NCI-H82 (cell line): ENCODE measurements around the gene PARP6.

ENCODE experiments used
- DNase-seq: peaks from one replicate; lab custom pipeline; 2025; lab: John Stamatoyannopoulos, UW

PARP6 gene

GRCh38 chr15:72231066-72231832 is 41.1 kb downstream of the PARP6 start, which contains the start of gene PKM:
PKM (minus strand) TSS chr15:72231190; CDS start chr15:72219097, 12,093 bp downstream.
- DNase-seq, result peak; percentile 99

- peak; percentile 87 for DNase-seq
Measured at GRCh38 chr15:72230197-72231065, 41.9 kb downstream of the PARP6 start.

DNA sequence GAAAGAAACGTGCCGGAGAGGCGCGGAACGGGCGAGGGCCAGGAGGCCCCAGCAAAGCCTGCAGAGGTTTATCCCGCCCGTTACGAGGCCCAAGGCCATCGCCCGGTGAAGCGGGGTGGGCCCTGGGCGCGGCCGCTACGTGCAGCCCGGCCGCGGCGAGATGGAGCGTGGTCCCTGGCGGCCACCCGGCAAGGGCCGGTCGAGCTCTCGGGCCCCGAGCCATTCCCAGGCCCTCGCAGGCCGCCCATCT is 42.5 kb downstream of the PARP6 start:
- no peak for DNase-seq

DNA sequence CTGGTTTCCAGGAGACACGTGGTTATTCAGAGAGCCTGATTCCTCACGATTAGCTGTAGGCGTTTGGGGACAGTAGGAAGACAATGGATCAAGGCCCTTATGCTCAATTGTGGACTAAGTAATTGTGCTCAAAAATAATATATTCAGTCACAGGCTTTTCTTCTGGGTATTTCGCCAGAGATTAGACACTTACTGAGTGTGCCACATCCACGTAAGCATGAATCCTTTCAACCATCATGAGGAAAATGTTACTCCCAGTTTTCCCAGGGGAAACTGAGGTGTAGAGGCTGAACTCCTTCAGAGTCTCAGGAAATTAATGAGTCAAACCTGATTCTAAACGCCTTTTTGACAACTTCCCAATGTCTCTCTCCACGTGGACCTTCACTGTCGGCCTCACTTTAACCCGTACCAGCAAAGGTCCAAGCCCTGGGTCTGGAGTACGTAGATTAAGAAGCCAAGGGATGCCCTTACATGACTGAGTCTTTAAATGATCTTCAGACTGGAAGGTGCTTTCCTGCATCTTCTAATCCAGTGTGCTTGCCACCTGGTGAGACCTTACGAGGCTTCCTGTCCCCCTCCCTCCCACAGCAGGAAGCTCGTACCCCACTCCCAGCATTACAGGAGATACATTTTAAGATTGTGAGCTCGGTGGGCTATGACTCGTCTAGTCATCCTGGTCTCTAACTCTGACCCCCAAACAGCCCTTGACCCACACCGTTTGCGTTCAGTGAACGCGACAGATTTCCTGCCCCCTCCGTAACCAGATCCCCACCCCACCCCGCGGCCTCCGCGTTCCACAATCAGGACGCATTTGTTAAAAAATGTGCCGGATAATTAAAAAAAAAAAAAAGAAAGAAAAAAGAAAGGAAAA is 43.0 kb downstream of the PARP6 start:
- peak; percentile 57 for DNase-seq

DNA sequence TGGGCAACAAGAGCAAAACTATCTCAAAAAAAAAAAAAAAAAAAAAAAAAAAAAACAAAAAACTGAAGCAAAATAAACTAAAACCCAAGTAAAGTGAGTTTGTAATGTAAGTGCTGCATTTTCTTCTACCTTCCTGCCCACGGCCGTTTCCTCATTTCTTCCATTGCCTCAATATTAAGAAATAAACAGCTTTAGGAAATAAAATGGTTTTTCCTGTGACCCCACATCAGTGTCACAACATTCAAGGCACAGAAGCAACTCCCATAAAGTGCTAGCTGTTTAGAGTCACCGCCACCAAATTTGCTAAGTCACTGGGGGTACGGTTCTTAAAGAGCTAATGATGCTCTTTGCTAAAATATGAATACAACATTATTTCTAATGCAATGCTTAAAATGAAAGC is 44.6 kb downstream of the PARP6 start:
- DNase-seq, result no peak

DNA sequence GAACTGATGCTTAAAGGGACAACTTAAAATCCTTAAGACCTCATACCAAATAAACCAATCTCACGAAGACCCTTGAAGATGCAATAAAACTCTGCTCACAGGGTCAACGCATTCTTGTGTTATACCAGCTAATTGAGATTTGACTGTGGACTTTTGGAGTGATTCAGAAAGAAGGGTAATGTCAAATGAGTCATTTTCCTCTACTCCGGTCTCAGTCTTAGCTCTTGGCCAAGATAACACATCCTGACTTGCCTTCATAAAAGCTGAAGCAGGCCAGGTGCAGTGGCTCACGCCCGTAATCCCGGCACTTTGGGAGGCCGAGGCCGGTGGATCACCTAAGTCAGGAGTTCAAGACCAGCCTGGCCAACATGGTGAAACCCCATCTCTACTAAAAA is 45.2 kb downstream of the PARP6 start:
- DNase-seq, result peak; percentile 40

DNA sequence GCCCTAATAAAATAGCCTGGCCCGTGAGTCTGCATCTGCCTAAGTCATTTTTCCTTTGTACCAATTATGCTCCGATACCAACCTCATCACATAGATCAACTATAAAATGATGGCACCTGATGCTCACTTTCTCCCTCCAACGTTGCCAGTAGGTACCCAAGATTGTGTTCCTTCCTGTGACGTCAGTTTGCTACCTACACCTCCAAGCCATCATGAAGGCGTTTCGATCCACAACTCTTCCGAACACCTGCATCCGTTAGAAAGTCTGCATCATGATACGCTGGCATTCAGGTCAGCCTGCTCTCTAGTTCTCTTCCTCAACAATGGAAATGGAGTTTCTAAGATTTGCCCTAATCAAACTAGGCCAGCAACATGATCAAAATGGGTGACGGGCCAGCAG is 49.1 kb downstream of the PARP6 start:
- DNase-seq, result no peak

GRCh38 chr15:72222393-72222792 is 50.0 kb downstream of the PARP6 start:
- peak; percentile 48 for DNase-seq

DNA sequence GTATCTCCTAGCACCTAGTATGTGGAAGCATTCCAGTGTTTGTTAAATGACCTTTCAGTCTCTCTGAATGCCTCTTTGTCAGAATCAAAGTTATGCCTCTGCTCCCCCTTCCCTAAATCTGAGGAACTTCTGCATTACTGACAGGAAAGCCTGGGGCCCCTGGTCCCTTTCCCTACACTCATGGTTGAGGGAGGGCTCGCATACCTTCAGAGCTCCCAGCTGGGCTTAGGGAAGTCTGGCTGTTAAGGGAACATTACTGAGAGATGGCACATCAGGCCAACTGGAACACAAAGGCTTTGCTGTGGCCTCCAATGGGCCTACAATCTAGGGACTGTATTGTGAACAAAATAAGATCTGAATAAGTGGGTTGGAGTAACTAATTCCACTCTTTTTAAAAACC is 51.7 kb downstream of the PARP6 start:
- DNase-seq, result no peak

- no peak for DNase-seq
Measured at GRCh38 chr15:72217216-72217615, 55.1 kb downstream of the PARP6 start.

GRCh38 chr15:72216079-72216478 is 56.3 kb downstream of the PARP6 start:
- no peak for DNase-seq

DNA sequence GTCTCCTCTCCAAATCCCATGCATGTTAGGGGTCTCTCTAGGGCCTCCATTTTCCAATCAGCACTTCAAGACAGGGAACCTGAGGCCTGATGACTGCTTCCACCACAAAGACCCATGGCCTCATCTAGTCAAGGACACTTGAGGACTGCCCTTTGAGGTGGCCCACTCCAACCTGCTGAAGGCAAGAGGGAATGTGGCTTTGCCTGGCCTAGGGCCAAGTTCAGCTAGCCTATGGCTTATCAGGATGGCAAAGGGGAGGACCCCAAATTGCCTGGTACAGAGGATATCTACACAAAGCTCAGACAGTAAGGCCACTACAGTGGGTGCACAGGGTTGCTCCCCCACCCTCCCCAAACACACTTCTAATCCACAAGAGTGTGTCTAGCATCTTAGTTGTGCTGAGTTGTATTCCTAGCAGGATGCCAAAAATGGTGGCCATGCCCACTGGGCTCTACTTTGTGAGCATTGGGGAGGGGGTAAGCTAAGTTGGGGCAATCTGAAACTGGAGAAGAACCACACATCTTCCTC is 64.7 kb downstream of the PARP6 start:
- DNase-seq, result no peak

GRCh38 chr15:72206677-72207000 is 65.7 kb downstream of the PARP6 start:
- peak; percentile 28 for DNase-seq

- DNase-seq, result no peak
Measured at GRCh38 chr15:72205896-72206676, 66.3 kb downstream of the PARP6 start.

GRCh38 chr15:72205273-72205672 is 67.1 kb downstream of the PARP6 start:
- no peak for DNase-seq

DNA sequence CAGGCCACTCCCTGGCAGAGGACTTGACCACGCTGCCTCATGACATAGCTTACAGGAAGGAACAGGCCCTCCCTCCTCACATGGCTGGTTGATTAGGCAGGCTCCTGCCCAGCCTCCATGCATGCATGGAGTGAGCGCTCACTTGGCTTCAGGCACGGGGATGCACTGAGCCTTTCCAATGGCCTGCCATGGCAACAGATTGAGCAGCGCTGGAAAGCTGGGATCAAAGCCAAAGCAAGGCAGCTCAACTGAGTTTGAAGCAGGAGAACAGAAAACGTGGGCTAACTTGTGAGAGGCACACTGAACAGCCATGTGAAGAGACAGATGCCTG is 68.9 kb downstream of the PARP6 start:
- DNase-seq, result no peak

- no peak for DNase-seq
Measured at GRCh38 chr15:72202801-72203506, 69.4 kb downstream of the PARP6 start.

DNA sequence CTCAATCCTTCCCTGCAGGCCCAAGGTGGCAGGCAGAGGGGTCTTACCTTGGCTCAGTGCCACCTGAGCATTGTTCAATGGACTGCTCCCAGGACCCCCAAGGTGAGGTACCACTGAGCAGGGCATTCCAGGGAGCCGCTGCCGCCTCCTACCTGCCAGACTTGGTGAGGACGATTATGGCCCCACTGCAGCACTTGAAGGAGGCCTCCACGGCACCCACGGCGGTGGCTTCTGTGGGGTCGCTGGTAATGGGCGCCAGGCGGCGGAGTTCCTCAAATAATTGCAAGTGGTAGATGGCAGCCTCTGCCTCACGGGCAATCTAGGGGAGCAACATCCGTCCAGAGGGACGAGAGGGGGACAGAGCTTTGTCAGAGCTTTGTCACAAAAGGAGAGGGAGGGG is 70.1 kb downstream of the PARP6 start:
- no peak for DNase-seq

GRCh38 chr15:72201391-72201921 is 70.9 kb downstream of the PARP6 start:
- DNase-seq, result no peak

DNA sequence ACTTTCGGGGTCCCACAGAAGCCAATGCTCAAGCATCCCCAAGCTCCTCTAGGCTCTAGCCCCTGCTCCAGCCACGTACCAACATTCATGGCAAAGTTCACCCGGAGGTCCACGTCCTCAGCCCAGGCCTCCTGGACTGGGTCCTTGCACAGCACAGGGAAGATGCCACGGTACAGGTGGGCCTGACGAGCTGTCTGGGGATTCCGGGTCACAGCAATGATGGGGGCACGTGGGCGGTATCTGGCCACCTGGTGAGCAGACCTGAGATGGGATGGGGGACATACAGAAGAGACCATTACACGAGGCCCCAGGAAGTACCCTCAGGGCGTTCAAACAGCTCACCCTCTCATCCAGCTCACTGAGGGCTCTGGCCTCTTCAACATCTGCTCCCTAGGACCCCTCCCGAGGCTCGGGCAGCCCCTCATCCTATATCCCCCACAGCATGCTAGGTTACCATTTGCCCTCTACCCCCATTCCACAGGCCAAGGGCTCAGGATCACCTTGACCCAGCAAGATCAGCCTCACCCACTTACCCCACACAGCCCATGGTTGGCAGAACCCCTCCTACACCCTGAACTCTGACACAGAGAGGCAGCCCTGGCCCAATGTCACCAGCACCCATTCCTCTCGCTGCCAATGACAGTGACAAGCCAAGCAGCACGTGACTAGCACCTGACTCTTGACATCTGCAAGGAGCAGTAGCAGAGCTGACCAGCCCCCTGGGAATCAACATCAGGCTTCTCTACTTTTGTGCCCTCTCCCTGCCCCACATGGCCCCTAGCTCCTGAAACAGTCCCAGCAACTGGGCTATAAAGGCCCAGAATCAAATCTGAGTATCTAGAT is 71.7 kb downstream of the PARP6 start:
- DNase-seq, result no peak
